HUES48 (cell line): ENCODE measurements around the gene KLHL13.
"Not testable (repeated sequence)": the region's sequence is repeated elsewhere in the genome, so short reads cannot be mapped to it uniquely, and the experiment has no call there.

ENCODE experiments used
- H3K27ac ChIP-seq: one replicate; pipeline ENCODE4 v1.7.0; 2013; ENCODE audit warnings: low read depth, low read length, inconsistent platforms
- H3K27me3 ChIP-seq: 2 replicates; pipeline ENCODE4 v1.6.1; 2013; ENCODE audit warnings: mild to moderate bottlenecking, low read length; ENCODE audit not compliant: control insufficient read depth, insufficient read depth
- H3K36me3 ChIP-seq: 2 replicates; pipeline ENCODE4 v1.6.1; 2013; ENCODE audit warnings: low read length; ENCODE audit not compliant: control insufficient read depth, insufficient read depth
- H3K4me1 ChIP-seq: 2 replicates; pipeline ENCODE4 v1.6.1; 2013; ENCODE audit warnings: mild to moderate bottlenecking, low read length; ENCODE audit not compliant: control insufficient read depth, insufficient read depth
- H3K4me3 ChIP-seq: 2 replicates; pipeline ENCODE4 v1.5.1; 2013; ENCODE audit warnings: mild to moderate bottlenecking, low read depth, low read length
- H3K9ac ChIP-seq: 2 replicates; pipeline ENCODE4 v1.6.1; 2013; ENCODE audit warnings: mild to moderate bottlenecking, low read depth, low read length, moderate library complexity
- H3K9me3 ChIP-seq: 2 replicates; pipeline ENCODE4 v1.6.1; 2013; ENCODE audit warnings: low read length; ENCODE audit not compliant: control insufficient read depth, insufficient read depth

Gene KLHL13

GRCh38 chrX:117969328-117969727 is 147.3 kb downstream of the KLHL13 start:
- Histone ChIP-seq H3K9ac (no peak overlapping the region), H3K36me3 (no peaks in the 10 kb centered on the region), H3K4me1 (peaks cover 59% of the 10 kb centered on the region), H3K9me3 (no peaks in the 10 kb centered on the region), H3K4me3 (no peak overlapping the region), H3K27me3 (no peaks in the 10 kb centered on the region; the same call in 1 of the 2 replicates), H3K27ac (no peak overlapping the region)

- Histone ChIP-seq H3K9me3 (no peaks in the 10 kb centered on the region), H3K4me3 (no peak overlapping the region), H3K36me3 (no peaks in the 10 kb centered on the region), H3K27ac (no peak overlapping the region), H3K9ac (no peak overlapping the region), H3K4me1 (no peaks in the 10 kb centered on the region), H3K27me3 (no peaks in the 10 kb centered on the region)
Measured at GRCh38 chrX:117959045-117959444, 157.6 kb downstream of the KLHL13 start.

- Histone ChIP-seq H3K4me1 (no peaks in the 10 kb centered on the region), H3K9ac (no peak overlapping the region), H3K27ac (no peak overlapping the region), H3K9me3 (no peaks in the 10 kb centered on the region), H3K27me3 (no peaks in the 10 kb centered on the region), H3K36me3 (no peaks in the 10 kb centered on the region), H3K4me3 (no peak overlapping the region)
Measured at GRCh38 chrX:117957128-117957527, 159.5 kb downstream of the KLHL13 start.

DNA sequence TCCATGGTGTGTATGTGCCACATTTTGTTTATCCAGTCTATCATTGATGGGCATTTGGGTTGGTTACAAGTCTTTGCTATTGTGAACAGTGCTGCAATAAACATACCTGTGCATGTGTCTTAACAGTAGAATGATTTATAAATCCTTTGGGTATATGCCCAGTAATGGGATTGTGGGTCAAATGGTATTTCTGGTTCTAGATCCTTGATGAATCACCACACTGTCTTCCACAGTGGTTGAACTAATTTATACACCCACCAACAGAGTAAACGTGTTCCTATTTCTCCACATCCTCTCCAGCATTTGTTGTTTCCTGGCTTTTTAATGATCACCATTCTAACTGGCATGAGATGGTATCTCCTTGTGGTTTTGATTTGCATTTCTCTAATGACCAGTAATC is 177.3 kb downstream of the KLHL13 start:
- not testable (repeated sequence) for H3K36me3 ChIP-seq

GRCh38 chrX:117936118-117936517 is 180.5 kb downstream of the KLHL13 start:
- Histone ChIP-seq H3K4me1 (no peaks in the 10 kb centered on the region), H3K4me3 (no peak overlapping the region), H3K9me3 (no peaks in the 10 kb centered on the region), H3K36me3 (no peaks in the 10 kb centered on the region), H3K27me3 (peaks cover 5% of the 10 kb centered on the region; the same call in 1 of the 2 replicates), H3K9ac (no peak overlapping the region), H3K27ac (no peak overlapping the region)

More for the DNA sequence above, 177.3 kb downstream of the KLHL13 start:
- not testable (repeated sequence) for H3K4me3 ChIP-seq, H3K27ac ChIP-seq, H3K9ac ChIP-seq, H3K27me3 ChIP-seq, H3K4me1 ChIP-seq, H3K9me3 ChIP-seq

GRCh38 chrX:117930116-117930515 is 186.5 kb downstream of the KLHL13 start:
- H3K9me3 ChIP-seq, H3K4me3 ChIP-seq, H3K27ac ChIP-seq, H3K36me3 ChIP-seq, H3K4me1 ChIP-seq, H3K9ac ChIP-seq, H3K27me3 ChIP-seq: not testable (repeated sequence)

GRCh38 chrX:117919755-117920154 is 196.9 kb downstream of the KLHL13 start:
- Histone ChIP-seq H3K4me1 (no peaks in the 10 kb centered on the region), H3K36me3 (no peaks in the 10 kb centered on the region), H3K4me3 (no peak overlapping the region), H3K9me3 (no peaks in the 10 kb centered on the region), H3K27ac (no peak overlapping the region), H3K27me3 (no peaks in the 10 kb centered on the region), H3K9ac (no peak overlapping the region)

GRCh38 chrX:117910216-117910615 is 206.4 kb downstream of the KLHL13 start:
- Histone ChIP-seq H3K9me3 (no peaks in the 10 kb centered on the region), H3K27me3 (no peaks in the 10 kb centered on the region), H3K36me3 (no peaks in the 10 kb centered on the region), H3K27ac (no peak overlapping the region), H3K4me3 (no peak overlapping the region), H3K9ac (no peak overlapping the region), H3K4me1 (peaks cover 21% of the 10 kb centered on the region)

- H3K27me3 ChIP-seq: no peaks in the 10 kb centered on the region
- no peaks in the 10 kb centered on the region for H3K4me1 ChIP-seq
- H3K36me3 ChIP-seq: no peaks in the 10 kb centered on the region
- no peak overlapping the region for H3K27ac ChIP-seq
- H3K9me3 ChIP-seq: no peaks in the 10 kb centered on the region
- no peak overlapping the region for H3K4me3 ChIP-seq
- H3K9ac ChIP-seq: no peak overlapping the region
Measured at GRCh38 chrX:117898226-117898625, 218.4 kb downstream of the KLHL13 start.

DNA sequence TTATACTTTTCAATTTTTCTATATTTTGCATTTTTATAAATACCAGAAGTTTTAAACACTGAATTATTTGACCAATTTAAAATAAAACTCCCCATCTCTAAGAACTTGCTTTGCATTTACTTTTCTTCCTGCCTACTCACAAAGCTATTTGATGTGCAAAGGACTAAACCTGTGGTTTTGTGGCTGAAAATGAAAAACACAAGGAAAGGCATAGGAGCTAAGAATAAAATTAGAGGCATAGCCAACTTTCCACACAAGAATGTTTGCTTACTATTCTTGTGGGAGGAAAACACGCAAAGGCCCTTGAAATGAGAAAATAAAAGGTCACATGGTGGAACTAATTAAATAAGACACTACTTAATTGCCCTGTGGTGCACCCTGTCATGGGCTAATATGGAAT is 221.2 kb downstream of the KLHL13 start:
- Histone ChIP-seq H3K4me3 (no peak overlapping the region), H3K27me3 (no peaks in the 10 kb centered on the region), H3K27ac (no peak overlapping the region), H3K4me1 (no peaks in the 10 kb centered on the region), H3K36me3 (no peaks in the 10 kb centered on the region), H3K9me3 (no peaks in the 10 kb centered on the region), H3K9ac (no peak overlapping the region)

DNA sequence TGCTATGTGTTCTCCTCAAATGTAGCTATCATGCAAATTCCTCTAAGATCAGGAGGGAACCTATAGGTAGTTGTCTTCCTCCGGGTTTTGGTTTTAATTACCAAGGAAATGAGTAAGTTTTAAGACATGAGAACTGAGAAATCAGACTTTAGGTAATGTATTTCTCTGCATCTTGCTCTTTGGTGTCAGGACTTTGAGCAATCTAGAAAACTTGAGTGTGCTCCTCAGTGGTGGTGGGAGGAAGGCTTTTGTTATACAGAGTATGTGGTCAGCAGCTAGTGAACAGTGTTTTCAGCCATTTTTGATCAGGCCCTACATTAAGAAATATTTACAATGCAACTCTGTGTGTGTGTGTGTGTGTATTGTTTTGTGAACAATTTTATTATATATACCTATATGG is 224.1 kb downstream of the KLHL13 start:
- H3K4me3 ChIP-seq: no peak overlapping the region

DNA sequence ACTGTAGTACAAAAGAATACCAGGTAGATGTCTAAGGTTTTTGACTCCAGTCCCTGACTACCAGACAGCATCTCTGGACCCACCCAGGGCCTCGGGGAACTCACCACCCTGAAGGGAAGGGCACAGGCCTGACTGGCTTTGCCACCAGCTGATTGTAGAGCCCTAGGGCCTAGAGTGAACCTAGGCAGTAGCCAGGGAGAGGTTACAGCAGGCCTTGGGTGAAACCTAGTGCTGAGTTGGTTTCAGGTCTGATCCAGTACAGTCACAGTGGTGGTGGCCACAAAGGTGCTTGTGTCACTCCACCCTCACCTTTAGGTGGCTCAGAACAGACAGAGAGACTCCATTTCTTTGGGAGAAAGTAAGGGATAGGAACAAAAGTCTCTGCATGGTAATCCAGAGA is 244.8 kb downstream of the KLHL13 start:
- Histone ChIP-seq H3K27ac (no peak overlapping the region), H3K4me1 (no peaks in the 10 kb centered on the region), H3K4me3 (no peak overlapping the region), H3K9me3 (no peaks in the 10 kb centered on the region), H3K36me3 (no peaks in the 10 kb centered on the region), H3K9ac (no peak overlapping the region), H3K27me3 (no peaks in the 10 kb centered on the region; the same call in 1 of the 2 replicates)

More for the DNA sequence above, 224.1 kb downstream of the KLHL13 start:
- Histone ChIP-seq H3K36me3 (no peaks in the 10 kb centered on the region), H3K9me3 (no peaks in the 10 kb centered on the region), H3K9ac (no peak overlapping the region), H3K4me1 (no peaks in the 10 kb centered on the region), H3K27me3 (no peaks in the 10 kb centered on the region), H3K27ac (no peak overlapping the region)
